Left lung (tissue), 10 donors: ENCODE measurements around the gene TSPAN2. TPM values are rescaled to one million over a fixed set of nuclear protein-coding genes. Genes with fewer than 3 reads are reported as not detected.

ENCODE experiments used
- ATAC-seq: fragments of 200-7000 bp; cut with Tn5 transposase; one replicate; pipeline ENCODE4 v1.9.1; 2020; ENCODE audit warnings: moderate library complexity
- DNase-seq, 4 donors: peaks; one replicate each; pipeline ENCODE4 v3.0.0-alpha.2; 2013 to 2020
- H3K27ac ChIP-seq, 2 donors: fragments of 200-600 bp; sonication (generic) in 1 of 2; one replicate each; pipeline versions ENCODE4 v1.5.0 to v1.8.0; 2020 to 2021
- H3K27me3 ChIP-seq, 2 donors: fragments of 200-600 bp; sonication (generic) in 1 of 2; one replicate each; pipeline versions ENCODE4 v1.5.0 to v1.8.0; 2020 to 2021
- H3K36me3 ChIP-seq, 2 donors: fragments of 200-600 bp; sonication (generic) in 1 of 2; one replicate each; pipeline versions ENCODE4 v1.5.0 to v1.8.0; 2020 to 2021
- H3K4me1 ChIP-seq, 2 donors: fragments of 200-600 bp; one replicate each; pipeline ENCODE4 v1.8.0; 2021
- H3K4me3 ChIP-seq, 2 donors: fragments of 200-600 bp; sonication (generic) in 1 of 2; one replicate each; pipeline versions ENCODE4 v1.5.0 to v1.8.0; 2020 to 2021; ENCODE audit warnings: mild to moderate bottlenecking in 1 of 2
- H3K9me3 ChIP-seq, 2 donors: fragments of 200-600 bp; sonication (generic) in 1 of 2; one replicate each; pipeline versions ENCODE4 v1.5.0 to v1.8.0; 2020 to 2021
- intact Hi-C, 2 donors: fragments of 100-400 bp; cut with DNase I; formaldehyde crosslinking; loops; one replicate each; pipeline versions ENCODE4 v1.11.2 to v1.14.2; 2022
- polyA plus RNA-seq, 6 donors: library from polyadenylated mRNA; unstranded; fragments of 120-200 nt; gene quantifications; one replicate each; pipeline ENCODE4 v1.2.1, GENCODE V29; 2013; ENCODE audit not compliant: insufficient read length in 6 of 6
- total RNA-seq, 2 donors: library from RNA; stranded (reverse); fragmentation: NEBNext Ultra II Directional; extraction: Animal tissue kit (Norgen Biotek cat#: 25700); gene quantifications; one replicate each; pipeline ENCODE4 v1.2.1, GENCODE V29; 2021
- TF ChIP-seq, protein P1 (sequence below), 2 donors: fragments of 200-600 bp; sonication (generic) in 1 of 2; IDR thresholded peaks; one replicate each; pipeline versions ENCODE4 v1.5.0 to v1.8.0; 2021; ENCODE audit warnings: antibody characterized with exemption in 2 of 2
- donor health status: DM: no; HTN: yes; CAD: no.
- donor health status: DM: no; HTN: no; CAD: no.

Gene TSPAN2
- total and polyA plus RNA-seq, 8 donors = 7.9 to 10.6 (median 8.8) TPM

DNA sequence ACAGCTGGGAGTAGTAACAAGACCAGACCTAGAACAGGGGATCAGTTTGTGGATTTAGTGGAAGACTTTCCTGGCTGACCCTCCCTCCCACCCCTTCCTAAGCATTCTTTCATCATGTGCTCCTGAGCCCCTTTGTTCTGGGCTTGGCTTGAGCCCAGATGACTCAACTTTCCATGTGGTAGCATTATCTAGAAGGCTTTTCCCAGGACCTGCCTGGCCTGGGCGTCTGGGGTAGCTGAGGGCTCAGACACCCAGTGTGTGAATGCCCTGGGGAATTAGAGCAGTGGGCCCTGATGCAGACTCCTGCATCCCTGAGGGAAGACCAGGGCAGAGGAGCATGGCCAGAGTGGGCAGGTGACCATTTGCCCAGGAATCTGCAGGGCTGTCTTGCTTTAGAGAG lies 44.1 kb upstream of the TSPAN2 start:
- no peak overlapping the region for H3K27ac ChIP-seq
- intact Hi-C loops = no loop called here

DNA sequence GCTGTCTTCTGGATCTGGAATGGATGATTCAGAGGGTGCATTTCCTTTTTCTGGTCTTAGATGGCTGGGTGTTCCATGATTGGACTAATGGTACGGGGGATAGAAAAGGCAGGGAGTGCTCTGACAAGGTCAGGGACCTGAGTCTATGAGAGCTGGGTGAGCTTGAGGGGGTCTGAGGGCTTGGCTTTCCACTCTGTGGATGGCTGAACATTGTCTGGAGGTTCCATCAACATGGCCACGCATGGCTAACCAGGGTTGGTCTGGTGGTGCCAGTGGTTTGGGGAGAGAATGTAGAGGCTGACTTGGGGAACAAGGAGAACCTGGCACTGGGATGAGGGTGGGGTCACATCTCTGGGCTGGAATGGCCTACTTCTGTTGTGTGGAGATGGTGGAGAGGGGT lies 41.5 kb upstream of the TSPAN2 start:
- intact Hi-C loops = no loop called here
- TF ChIP-seq, protein P1, sequence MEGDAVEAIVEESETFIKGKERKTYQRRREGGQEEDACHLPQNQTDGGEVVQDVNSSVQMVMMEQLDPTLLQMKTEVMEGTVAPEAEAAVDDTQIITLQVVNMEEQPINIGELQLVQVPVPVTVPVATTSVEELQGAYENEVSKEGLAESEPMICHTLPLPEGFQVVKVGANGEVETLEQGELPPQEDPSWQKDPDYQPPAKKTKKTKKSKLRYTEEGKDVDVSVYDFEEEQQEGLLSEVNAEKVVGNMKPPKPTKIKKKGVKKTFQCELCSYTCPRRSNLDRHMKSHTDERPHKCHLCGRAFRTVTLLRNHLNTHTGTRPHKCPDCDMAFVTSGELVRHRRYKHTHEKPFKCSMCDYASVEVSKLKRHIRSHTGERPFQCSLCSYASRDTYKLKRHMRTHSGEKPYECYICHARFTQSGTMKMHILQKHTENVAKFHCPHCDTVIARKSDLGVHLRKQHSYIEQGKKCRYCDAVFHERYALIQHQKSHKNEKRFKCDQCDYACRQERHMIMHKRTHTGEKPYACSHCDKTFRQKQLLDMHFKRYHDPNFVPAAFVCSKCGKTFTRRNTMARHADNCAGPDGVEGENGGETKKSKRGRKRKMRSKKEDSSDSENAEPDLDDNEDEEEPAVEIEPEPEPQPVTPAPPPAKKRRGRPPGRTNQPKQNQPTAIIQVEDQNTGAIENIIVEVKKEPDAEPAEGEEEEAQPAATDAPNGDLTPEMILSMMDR (IDR thresholded peaks at IDR 0.05) = no peak

More for the DNA sequence above, 44.1 kb upstream of the TSPAN2 start:
- TF ChIP-seq, protein P1 (IDR thresholded peaks at IDR 0.05) = no peak
- Histone ChIP-seq H3K9me3 (no peaks in the 10 kb centered on the region), H3K27me3 (no peaks in the 10 kb centered on the region), H3K36me3 (no peaks in the 10 kb centered on the region), H3K4me3 (no peak overlapping the region), H3K4me1 (no peaks in the 10 kb centered on the region)
- no peak for ATAC-seq
- no peak for DNase-seq

DNA sequence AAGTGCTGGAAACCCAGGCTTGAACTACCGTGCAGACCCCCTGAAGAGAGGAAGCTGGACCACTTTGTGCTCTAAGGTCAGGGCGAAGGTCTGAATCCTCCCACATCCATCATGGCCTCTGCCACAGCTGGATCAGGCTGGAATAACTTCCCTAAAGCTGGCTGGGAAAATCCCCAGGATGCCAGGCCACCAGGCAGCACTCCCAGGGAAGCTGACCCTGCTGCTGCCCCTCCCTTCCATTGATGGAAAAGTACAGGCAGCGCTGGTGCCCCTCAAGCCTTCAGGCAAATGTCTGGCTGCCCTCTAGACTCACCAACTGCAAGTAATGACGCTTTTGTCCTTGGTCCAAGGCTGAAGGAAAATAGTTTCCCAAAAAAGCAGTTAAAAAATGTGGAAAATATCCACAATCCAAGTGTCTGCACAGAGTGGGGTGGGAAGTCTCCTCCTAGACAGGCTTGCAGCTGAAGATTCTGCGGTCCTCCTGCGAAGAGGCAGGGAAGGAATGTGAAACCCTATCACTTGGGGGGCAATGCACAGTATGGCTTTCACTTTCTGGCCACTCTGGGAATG lies 39.9 kb upstream of the TSPAN2 start:
- intact Hi-C loops = no loop called here

More for the DNA sequence above, 41.5 kb upstream of the TSPAN2 start:
- H3K4me3 ChIP-seq = no peak overlapping the region
- H3K27me3 ChIP-seq = no peaks in the 10 kb centered on the region
- no peaks in the 10 kb centered on the region for H3K36me3 ChIP-seq
- no peak overlapping the region for H3K27ac ChIP-seq
- no peaks in the 10 kb centered on the region for H3K4me1 ChIP-seq
- ATAC-seq = no peak
- no peak for DNase-seq
- H3K9me3 ChIP-seq = no peaks in the 10 kb centered on the region

DNA sequence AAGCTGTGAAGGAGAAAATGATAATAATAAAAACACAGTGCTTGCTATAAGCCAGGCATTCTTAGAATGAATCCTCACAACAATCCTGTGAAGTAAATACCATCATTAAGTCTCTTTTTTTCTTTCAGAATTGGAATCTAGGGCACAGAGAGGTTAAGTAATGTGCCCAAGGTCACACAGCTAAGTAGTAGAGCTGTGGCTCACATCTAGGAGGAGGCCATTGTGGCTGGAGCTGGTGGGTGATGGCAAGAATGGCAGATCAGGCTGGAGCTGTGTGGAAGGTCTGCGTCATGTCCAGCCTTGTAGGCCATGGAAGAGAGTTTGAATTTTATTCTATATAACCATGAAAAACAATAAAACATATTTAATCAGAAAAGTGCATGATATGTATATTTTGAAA lies 38.2 kb upstream of the TSPAN2 start:
- Histone ChIP-seq H3K4me1 (no peaks in the 10 kb centered on the region), H3K9me3 (peaks cover 0 to 8% of the 10 kb centered on the region in 2 donors), H3K4me3 (no peak overlapping the region), H3K27ac (no peak overlapping the region), H3K27me3 (peaks cover 0 to 6% of the 10 kb centered on the region in 2 donors), H3K36me3 (no peaks in the 10 kb centered on the region)
- intact Hi-C loops = no loop called here
- TF ChIP-seq, protein P1 (IDR thresholded peaks at IDR 0.05) = no peak
- no peak for ATAC-seq
- DNase-seq = no peak

More for the DNA sequence above, 39.9 kb upstream of the TSPAN2 start:
- H3K4me1 ChIP-seq = no peaks in the 10 kb centered on the region
- ATAC-seq (no peak), DNase-seq (no peak)
- TF ChIP-seq, protein P1 (IDR thresholded peaks at IDR 0.05) = no peak
- no peak overlapping the region for H3K27ac ChIP-seq
- no peak overlapping the region for H3K4me3 ChIP-seq
- H3K9me3 ChIP-seq = peaks cover 0 to 4% of the 10 kb centered on the region in 2 donors
- H3K27me3 ChIP-seq = no peaks in the 10 kb centered on the region
- H3K36me3 ChIP-seq = no peaks in the 10 kb centered on the region

DNA sequence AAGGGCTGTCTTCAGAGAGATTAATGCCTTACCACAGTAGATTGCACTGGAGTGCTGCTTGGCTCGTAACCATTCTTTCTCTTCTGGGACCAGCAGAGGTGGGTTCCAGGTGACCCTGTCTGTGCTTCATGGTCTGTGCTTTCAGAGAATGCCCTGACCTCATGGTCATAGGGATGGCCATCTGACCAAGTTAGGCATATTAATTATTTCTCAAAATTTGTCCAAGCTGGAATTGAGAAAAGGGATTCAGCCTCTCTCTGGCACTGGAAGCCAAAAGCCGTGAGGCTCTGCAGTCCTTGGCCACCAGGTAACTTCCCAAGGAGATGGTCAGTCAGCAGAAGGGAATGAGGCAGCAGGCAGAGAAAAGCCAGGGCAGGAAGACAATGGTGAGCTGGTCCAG lies 37.2 kb upstream of the TSPAN2 start:
- intact Hi-C loops = no loop called here
- no peak overlapping the region for H3K27ac ChIP-seq
- ATAC-seq (no peak), DNase-seq (no peak)
- H3K36me3 ChIP-seq = no peaks in the 10 kb centered on the region
- H3K4me3 ChIP-seq = no peak overlapping the region
- TF ChIP-seq, protein P1 (IDR thresholded peaks at IDR 0.05) = no peak
- peaks cover 0 to 18% of the 10 kb centered on the region in 2 donors for H3K9me3 ChIP-seq
- H3K27me3 ChIP-seq = peaks cover 0 to 9% of the 10 kb centered on the region in 2 donors
- H3K4me1 ChIP-seq = no peaks in the 10 kb centered on the region
